HG02870 (cell line): ENCODE measurements around the gene TEX14.

ENCODE experiments used
- ATAC-seq: cut with Tn5 transposase; IDR thresholded peaks from one replicate; pipeline ENCODE4 v1.9.1; 2021; ENCODE audit warnings: mild to moderate bottlenecking, moderate library complexity; ENCODE audit not compliant: unreplicated experiment

TEX14 gene

GRCh38 chr17:58691701-58692238 lies at the start of gene TEX14:
TEX14 (minus strand) TSS chr17:58692045; CDS start chr17:58652001, 40,044 bp downstream.
- ATAC-seq = no peak

GRCh38 chr17:58741121-58741625 lies 49.3 kb upstream of the TEX14 start:
- ATAC-seq = no peak

- no peak for ATAC-seq
These were observed 43.0 kb upstream of the TEX14 start for GRCh38 chr17:58734811-58735210.

- ATAC-seq = no peak
These were observed 42.2 kb upstream of the TEX14 start for GRCh38 chr17:58734040-58734439.

- ATAC-seq = no peak
These were observed 39.1 kb upstream of the TEX14 start for GRCh38 chr17:58730937-58731336.

- no peak for ATAC-seq
These were observed 37.0 kb upstream of the TEX14 start for GRCh38 chr17:58728798-58729197.

- no peak for ATAC-seq
These were observed 30.9 kb upstream of the TEX14 start for GRCh38 chr17:58722696-58723095.

GRCh38 chr17:58722274-58722673 lies 30.4 kb upstream of the TEX14 start:
- no peak for ATAC-seq

- no peak for ATAC-seq
These were observed 19.2 kb upstream of the TEX14 start for GRCh38 chr17:58710948-58711552.

- no peak for ATAC-seq
These were observed 14.7 kb upstream of the TEX14 start for GRCh38 chr17:58706351-58707140.

- no peak for ATAC-seq
These were observed 12.1 kb upstream of the TEX14 start for GRCh38 chr17:58703916-58704286.

GRCh38 chr17:58703137-58703915 lies 11.5 kb upstream of the TEX14 start:
- no peak for ATAC-seq

GRCh38 chr17:58702708-58703107 lies 10.9 kb upstream of the TEX14 start:
- ATAC-seq = no peak

- no peak for ATAC-seq
These were observed 10.2 kb upstream of the TEX14 start for GRCh38 chr17:58702045-58702476.

GRCh38 chr17:58699771-58700170 lies 7.9 kb upstream of the TEX14 start:
- no peak for ATAC-seq

GRCh38 chr17:58694826-58695225 lies 3.0 kb upstream of the TEX14 start:
- ATAC-seq = no peak

GRCh38 chr17:58694302-58694701 lies 2.5 kb upstream of the TEX14 start:
- no peak for ATAC-seq

- ATAC-seq = no peak
These were observed 1.9 kb upstream of the TEX14 start for GRCh38 chr17:58693751-58694150.

GRCh38 chr17:58693208-58693607 lies 1.4 kb upstream of the TEX14 start:
- no peak for ATAC-seq

GRCh38 chr17:58692239-58693055 lies 602 bp upstream of the TEX14 start, which contains the start of gene RAD51C:
RAD51C (plus strand) TSS chr17:58692602; CDS start chr17:58692644, 42 bp downstream.
- ATAC-seq = peak; percentile 87
